Cardiac fibroblast (primary cell): ENCODE measurements around the gene KCNT1.
A peak's percentile ranks its signal among the peaks of the same experiment; 100 is the strongest.

Source experiments
- DNase-seq, 2 donors: peaks; one replicate each; pipeline versions ENCODE4 v3.0.0 to v3.0.0-alpha.2; 2010; ENCODE audit warnings: low read depth in 2 of 2
- H3K4me3 ChIP-seq, 2 donors: replicated peaks in 1 of 2; 1 replicate in 1 of 2; 2 replicates in 1 of 2; pipeline ENCODE4 v1.5.1; 2011; ENCODE audit warnings: low read depth in 2 of 2, low read length in 2 of 2, mild to moderate bottlenecking in 2 of 2, moderate library complexity in 1 of 2
- TF ChIP-seq, protein P1 (sequence below): IDR thresholded peaks from one replicate; pipeline ENCODE4 v1.5.1; 2011; ENCODE audit warnings: low read depth, mild to moderate bottlenecking, low read length, inconsistent platforms

KCNT1 gene

GRCh38 chr9:135662758-135663450 is 39.1 kb upstream of the KCNT1 start, which contains the start of gene LCN9:
Gene LCN9 (plus strand): TSS chr9:135663309. CDS start chr9:135663322, 13 bp downstream.
- TF ChIP-seq, protein P1, sequence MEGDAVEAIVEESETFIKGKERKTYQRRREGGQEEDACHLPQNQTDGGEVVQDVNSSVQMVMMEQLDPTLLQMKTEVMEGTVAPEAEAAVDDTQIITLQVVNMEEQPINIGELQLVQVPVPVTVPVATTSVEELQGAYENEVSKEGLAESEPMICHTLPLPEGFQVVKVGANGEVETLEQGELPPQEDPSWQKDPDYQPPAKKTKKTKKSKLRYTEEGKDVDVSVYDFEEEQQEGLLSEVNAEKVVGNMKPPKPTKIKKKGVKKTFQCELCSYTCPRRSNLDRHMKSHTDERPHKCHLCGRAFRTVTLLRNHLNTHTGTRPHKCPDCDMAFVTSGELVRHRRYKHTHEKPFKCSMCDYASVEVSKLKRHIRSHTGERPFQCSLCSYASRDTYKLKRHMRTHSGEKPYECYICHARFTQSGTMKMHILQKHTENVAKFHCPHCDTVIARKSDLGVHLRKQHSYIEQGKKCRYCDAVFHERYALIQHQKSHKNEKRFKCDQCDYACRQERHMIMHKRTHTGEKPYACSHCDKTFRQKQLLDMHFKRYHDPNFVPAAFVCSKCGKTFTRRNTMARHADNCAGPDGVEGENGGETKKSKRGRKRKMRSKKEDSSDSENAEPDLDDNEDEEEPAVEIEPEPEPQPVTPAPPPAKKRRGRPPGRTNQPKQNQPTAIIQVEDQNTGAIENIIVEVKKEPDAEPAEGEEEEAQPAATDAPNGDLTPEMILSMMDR = no peak
- H3K4me3 ChIP-seq = no peak within 1 kb of the TSS

DNA sequence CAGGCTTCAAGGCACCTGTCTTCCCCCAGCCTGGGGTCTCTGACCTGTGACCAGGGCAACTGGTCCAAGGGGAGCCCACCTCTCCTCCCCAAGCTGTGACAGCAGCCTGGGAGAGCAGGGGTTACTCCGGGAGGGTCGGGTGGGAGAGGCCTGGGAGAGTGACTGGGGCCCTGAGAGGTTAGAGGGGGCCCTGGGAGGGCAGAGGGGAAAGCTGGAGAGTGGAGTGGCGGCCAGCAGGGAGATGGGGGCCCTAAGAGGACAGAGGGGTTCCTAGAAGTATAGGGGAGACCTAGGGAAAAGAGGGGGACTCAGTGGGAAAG is 38.6 kb upstream of the KCNT1 start:
- no peak for DNase-seq
- TF ChIP-seq, protein P1 = no peak
- H3K4me3 ChIP-seq = no peak overlapping the region

More at GRCh38 chr9:135662758-135663450, 39.1 kb upstream of the KCNT1 start, which contains the start of gene LCN9:
- peak; percentile 9 to 22 for DNase-seq

DNA sequence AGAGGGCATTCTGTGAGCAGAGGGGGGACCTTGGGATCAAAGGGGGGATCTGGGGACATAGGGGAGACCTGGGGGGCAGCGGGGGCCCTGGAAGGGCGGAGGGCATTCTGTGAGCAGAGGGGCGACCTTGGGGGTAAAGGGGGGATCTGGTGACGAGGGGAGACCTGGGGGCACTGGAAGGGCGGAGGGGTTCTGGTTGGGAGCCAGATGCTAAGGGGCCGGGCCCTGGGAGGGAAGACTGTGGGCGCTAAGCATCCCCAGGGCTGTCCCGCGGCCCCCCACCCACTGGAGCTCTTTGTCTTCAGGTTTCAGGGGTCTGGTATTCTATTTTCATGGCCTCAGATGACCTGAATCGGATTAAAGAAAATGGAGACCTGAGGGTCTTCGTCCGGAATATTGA is 38.1 kb upstream of the KCNT1 start:
- TF ChIP-seq, protein P1 = no peak
- DNase-seq = no peak
- no peak overlapping the region for H3K4me3 ChIP-seq

GRCh38 chr9:135664266-135664665 is 37.7 kb upstream of the KCNT1 start:
- TF ChIP-seq, protein P1 = no peak
- no peak overlapping the region for H3K4me3 ChIP-seq
- DNase-seq = no peak

GRCh38 chr9:135664801-135665794 is 36.9 kb upstream of the KCNT1 start:
- DNase-seq = no peak
- H3K4me3 ChIP-seq = no peak overlapping the region
- TF ChIP-seq, protein P1 = no peak

GRCh38 chr9:135665795-135666189 is 36.2 kb upstream of the KCNT1 start:
- no peak overlapping the region for H3K4me3 ChIP-seq
- no peak for DNase-seq
- TF ChIP-seq, protein P1 = no peak
